GM18867 (cell line): Measurements from ENCODE around the gene STX4.
A peak's percentile ranks its signal among the peaks of the same experiment; 100 is the strongest.

Source experiments
- ATAC-seq: cut with Tn5 transposase; IDR thresholded peaks from one replicate; pipeline ENCODE4 v1.9.1; 2021; ENCODE audit warnings: mild to moderate bottlenecking, moderate library complexity; ENCODE audit not compliant: unreplicated experiment

The STX4 gene

DNA sequence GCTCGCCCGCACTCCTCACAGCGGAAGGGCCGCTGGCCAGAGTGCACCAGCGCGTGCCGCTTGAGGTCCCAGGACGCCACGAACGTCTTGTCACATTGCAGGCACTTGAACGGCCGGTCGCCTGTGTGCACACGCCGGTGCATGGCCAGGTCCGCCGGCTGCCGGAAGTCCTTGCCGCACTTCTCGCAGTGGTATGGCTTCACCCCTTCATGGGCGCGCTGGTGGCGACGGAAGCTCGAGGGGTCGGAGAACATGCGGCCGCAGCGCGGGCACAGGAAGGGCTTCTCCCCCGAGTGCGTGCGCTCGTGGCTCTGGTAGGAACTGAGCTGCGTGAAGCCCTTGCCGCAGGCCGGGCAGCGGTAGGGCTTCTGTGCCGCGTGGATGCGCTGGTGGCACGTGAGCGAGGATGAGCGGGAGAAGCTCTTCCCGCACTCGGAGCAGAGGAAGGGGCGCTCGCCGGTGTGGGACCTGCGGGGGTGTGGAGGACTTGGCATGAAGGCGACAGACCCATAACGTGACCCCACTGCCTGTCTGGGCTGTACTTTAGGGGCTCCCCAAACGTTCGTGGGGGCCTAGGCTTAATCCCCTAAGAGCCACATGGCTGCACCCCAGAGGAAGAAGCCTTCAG lies 28.6 kb downstream of the STX4 start:
- no peak for ATAC-seq

DNA sequence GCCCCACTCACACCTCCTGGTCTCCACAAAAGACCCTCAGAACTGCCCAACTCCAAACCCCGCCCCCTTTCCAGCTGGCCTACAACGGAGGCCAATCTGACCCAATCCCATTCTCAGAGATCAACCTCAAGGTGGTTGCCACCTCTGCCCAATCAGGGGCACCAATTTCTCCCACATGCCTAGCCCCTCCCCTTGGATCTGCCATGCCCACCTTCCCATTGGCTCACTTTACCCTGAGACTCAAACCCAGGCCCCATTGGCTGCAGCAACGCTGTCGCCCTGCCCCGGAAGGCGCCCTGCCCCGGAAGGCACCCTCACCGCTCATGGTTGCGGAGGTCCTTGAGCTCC lies 30.1 kb downstream of the STX4 start:
- ATAC-seq = no peak

DNA sequence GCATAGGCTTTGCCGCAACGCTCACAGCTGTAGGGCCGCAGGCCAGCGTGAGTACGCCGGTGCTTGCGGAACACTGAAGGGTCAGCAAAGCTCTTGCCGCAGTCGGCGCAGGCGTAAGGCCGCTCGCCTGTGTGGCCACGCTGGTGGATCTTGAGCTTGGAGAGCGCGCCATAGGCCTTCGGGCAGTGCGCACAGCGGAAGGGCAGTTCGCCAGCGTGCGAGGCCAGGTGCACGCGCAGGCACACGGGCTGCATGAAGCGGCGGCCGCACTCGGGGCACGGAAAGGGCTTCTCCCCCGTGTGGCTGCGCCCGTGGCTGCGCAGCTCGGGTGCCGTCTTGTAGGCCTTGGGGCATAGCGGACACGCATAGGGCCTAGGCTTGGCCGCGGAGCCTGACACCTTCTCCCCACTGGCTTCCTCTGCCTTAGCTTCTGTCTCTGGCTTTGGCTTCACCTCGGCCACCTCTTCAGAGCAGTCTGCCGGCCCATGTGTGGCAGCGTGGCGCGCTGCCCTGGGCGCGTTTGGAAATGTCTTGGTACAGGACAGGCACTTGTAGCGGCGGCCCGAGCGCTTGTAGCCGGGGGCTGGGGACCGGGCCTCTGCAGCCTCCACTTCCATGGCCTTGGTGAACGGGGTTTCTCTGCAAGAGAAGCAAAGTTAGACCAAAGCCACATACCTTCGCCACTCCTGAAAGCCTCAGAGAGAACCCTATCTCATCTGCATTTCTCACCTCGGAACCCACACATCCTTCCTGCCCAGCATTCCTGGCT lies 30.7 kb downstream of the STX4 start:
- ATAC-seq = no peak

DNA sequence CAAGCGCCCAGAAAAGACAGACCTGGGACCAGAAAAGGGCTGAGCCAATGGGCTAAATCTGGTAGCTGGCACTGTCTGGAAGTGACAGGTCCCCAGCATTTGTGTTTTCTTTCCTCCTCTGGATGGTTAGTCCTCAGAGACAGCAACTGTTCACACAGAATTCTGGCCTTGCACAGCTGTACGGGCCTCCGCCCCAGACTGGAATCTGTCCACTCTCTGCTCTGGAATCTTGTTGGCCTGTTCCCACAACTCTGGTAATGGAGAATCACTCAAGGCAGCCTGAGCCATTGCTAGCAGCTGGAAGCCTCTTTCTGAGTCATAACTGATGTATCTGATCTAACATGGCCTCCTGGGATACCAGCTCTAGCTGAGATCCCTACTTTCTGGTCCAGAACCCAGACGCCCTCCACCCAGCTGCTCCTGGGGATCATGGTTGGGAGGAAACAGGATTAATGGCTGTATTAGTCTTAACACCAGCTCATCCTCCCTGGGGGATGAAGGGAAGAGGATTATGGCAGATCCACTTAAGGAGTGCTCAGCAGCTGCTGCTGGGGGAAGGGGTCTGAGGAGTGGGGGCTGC lies 31.6 kb downstream of the STX4 start:
- no peak for ATAC-seq

DNA sequence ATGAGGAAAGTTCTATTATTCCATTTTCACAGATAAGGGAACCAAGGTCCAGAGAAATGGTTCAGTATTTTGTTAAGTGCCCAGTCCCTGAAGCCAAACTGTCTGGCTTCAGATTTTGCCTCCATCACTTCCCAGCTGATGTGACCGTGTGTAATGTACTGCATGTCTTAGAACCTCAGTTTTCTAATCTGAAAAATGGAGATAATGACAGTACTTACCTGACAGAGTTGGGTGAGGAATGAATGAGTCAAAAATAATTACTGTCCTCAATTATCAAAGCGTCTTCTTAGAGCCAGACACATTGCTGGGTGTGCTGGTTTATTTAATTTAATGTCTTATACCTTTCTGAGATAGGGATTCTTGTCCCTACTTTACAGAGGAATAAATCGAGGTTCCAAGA lies 34.0 kb downstream of the STX4 start:
- ATAC-seq = no peak

DNA sequence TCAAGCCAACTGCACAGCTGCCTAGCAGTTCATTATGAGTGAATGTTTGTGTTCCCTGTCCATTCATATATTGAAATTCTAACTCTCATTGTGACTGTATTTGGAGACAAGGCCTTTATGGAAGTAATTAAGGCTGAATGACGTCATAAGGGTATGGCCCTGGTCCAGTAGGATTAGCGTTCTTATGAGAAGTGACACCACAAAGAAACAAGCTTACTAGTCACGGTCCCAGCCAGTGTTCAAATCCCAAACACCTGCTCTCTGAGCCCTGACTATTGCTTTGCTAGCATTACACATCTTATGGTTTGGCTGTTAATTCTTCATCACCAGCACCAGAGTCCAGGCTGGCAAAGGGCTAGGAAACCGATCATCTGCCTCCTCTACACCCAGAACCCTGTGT lies 38.5 kb downstream of the STX4 start:
- no peak for ATAC-seq

DNA sequence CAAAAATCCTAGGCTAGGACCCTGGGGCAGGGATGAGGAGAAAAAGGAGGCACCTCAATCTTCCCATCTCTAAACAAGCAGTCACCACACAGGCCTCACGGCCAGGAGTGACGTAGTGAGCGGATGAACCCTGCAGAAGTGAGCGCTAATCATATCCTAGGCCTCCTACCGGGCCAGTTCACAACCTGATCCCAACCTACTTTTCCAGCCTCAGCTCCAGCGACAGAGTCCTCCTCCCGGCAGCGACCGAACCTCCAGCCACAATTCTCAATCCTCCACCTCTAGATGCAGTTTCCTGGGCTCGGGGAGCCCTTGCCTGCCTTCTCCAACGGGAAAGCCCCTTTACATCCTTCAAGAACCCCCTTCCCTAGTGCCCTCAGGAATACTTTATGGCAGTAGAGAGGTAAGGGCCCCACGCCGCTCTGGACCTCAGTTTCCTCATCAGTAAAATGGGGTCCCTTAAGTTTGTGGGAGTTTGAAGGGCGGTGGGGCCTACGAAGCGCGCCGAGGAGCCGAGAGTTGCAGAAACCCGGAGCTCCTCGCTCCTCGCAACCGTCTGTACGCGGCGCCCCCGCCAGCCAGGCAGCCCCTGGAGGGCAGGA lies 39.3 kb downstream of the STX4 start:
- peak; percentile 1 for ATAC-seq

DNA sequence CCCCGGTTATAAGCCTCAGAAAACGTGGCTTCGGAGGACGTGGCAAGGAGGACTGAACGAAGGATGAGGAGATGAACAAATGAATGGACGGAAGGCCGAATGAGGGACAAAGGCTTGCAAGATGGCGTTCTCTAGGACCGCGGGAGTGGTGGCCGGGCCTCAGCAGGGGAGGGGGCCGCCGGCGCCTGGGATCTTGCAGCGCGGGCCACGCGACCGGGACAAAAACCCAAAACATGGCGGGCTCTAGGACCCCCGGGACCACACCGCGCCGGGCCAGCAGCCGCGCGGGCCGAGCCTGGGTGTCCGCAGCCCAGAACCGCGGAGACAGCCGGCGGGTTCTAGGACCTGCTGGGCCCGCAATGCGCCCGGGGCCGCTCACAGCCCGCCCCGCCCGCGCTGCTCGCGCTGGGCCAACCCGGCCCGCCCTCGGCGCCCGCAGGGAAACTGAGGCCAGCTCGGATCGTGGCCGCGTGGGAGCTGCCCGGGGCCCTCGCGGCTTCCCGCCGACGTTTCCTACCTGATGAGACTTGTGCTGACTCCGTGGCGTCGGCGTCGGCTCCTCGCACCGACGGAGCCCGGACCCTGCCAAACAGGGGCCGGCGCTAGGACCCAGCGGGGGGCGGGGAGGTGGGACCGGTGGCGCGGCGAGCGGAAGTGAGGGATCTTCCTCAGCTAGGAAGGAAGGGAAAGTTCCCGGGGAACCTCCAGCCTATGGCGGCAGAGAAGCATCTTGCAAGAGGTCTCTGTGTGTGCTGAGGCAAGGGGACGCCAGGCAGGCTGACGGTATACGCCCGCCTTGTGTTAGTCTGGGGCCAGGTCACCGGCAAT lies 40.0 kb downstream of the STX4 start:
- peak; percentile 54 for ATAC-seq

DNA sequence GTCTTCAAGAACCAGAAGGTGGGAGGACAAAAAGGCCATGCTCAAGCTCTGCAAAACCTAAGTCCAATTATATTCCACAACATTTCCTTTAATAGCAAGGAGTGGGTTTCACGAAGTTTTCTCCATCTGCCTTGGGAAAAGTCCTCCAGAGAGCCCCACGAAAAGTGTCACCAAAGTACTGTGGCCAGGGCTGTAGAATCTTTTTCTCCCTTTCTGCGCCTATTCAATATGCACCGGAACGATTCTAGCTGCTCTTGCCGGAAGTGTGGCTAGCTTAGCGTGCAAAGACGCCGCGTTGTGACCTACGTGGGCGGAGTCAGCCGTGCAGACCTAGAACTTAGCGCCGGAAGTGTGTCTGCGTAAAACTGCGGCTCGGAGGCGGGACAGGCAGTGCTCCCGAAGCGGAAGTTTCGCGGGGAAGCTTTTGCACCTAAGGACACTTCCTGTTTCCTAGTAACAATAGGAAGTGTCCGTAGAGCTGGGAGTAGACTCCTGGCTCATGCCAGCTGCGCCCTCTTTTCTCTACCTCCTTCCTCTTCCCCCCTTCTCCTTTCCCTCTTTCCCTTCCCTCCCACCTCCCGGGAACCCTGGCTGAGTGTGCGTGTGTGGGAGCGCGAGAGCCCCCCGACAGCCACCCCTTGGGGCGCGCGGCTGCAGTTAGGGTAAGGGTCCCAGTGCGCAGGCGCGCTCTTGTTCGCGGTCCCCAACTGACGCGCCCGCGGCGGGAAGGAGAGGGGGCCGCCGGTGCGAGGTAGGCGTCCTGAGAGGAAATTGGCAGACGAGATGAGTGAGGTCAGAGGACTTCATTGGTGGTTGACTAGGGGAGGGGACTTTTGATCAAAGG lies 40.8 kb downstream of the STX4 start, which contains the start of the genes ZNF646 and ZNF668:
Gene ZNF646, plus strand, starts transcription at position 453 of the 844 bp plus-strand sequence. CDS start 1,903 bp downstream, outside the sequence.
Gene ZNF668, minus strand, starts transcription at position 271 of the 844 bp plus-strand sequence. CDS start 9,781 bp downstream, outside the sequence.
- ATAC-seq = peak; percentile 72

DNA sequence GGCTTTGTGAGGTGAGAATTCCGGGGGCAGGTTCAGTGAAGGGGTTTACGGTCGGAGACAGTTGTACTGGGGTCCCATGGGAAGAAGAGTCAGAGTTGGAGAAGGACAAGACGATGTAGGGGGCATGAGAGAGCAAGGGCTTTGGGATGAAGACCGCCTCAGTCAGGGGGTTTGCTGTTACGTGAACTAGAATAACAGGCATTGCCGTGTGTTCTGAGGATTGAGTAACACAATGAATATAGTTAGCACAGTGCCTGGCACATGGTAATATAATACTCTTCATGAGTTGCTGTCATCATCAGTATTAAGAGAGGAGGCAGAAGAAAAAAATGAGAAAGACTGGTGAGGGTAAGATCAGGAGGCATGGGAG lies 41.4 kb downstream of the STX4 start:
- ATAC-seq = no peak

DNA sequence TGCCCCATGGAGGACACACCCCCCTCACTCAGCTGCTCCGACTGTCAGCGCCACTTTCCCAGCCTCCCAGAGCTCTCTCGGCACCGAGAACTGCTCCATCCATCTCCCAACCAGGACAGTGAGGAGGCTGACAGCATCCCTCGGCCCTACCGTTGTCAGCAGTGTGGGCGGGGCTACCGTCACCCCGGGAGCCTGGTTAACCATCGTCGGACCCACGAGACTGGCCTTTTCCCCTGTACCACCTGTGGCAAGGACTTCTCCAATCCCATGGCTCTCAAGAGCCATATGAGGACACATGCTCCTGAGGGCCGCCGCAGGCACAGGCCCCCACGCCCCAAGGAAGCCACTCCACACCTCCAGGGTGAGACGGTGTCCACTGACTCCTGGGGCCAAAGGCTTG lies 43.0 kb downstream of the STX4 start:
- ATAC-seq = no peak

DNA sequence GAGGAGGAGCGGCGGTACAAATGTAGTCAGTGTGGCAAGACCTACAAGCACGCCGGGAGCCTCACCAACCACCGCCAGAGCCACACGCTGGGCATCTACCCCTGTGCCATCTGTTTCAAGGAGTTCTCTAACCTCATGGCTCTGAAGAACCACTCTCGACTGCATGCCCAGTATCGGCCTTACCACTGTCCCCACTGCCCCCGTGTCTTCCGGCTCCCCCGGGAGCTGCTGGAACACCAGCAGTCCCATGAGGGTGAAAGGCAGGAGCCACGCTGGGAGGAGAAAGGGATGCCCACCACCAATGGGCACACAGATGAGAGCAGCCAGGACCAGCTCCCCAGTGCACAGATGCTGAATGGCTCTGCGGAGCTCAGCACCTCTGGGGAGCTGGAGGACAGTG lies 43.7 kb downstream of the STX4 start:
- no peak for ATAC-seq

DNA sequence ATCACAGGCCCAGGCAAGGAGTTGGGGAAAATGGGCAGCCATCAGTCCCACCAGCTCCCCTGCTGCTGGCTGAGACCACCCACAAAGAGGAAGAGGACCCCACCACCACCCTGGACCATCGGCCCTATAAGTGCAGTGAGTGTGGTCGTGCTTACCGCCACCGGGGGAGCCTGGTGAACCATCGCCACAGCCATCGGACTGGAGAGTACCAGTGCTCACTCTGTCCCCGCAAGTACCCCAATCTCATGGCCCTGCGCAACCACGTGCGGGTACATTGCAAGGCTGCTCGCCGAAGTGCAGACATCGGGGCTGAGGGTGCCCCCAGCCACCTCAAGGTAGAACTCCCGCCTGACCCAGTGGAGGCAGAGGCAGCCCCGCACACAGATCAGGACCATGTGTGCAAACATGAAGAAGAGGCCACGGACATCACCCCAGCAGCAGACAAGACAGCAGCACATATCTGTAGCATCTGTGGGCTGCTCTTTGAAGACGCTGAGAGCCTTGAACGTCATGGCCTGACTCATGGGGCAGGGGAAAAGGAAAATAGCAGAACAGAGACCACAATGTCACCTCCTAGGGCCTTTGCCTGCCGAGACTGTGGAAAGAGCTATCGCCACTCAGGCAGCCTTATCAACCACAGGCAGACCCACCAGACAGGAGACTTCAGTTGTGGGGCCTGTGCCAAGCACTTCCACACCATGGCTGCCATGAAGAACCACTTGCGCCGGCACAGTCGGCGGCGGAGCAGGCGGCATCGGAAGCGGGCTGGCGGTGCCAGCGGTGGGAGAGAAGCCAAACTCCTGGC lies 44.4 kb downstream of the STX4 start:
- ATAC-seq = no peak

DNA sequence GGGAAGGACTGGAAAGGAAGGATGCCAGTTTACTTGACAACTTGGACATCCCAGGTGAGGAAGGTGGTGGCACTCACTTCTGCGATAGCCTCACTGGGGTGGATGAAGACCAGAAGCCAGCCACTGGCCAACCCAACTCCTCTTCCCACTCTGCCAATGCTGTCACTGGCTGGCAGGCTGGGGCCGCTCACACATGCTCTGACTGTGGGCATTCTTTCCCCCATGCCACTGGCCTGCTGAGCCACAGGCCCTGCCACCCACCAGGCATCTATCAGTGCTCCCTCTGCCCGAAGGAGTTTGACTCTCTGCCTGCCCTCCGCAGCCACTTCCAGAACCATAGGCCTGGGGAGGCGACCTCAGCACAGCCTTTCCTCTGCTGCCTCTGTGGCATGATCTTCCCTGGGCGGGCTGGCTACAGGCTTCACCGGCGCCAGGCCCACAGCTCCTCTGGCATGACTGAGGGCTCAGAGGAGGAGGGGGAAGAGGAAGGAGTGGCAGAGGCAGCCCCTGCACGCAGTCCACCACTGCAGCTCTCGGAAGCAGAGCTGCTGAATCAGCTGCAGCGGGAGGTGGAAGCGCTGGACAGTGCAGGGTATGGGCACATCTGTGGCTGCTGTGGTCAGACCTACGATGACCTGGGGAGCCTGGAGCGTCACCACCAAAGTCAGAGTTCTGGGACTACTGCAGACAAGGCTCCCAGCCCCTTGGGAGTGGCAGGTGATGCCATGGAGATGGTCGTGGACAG lies 45.4 kb downstream of the STX4 start:
- ATAC-seq = no peak

DNA sequence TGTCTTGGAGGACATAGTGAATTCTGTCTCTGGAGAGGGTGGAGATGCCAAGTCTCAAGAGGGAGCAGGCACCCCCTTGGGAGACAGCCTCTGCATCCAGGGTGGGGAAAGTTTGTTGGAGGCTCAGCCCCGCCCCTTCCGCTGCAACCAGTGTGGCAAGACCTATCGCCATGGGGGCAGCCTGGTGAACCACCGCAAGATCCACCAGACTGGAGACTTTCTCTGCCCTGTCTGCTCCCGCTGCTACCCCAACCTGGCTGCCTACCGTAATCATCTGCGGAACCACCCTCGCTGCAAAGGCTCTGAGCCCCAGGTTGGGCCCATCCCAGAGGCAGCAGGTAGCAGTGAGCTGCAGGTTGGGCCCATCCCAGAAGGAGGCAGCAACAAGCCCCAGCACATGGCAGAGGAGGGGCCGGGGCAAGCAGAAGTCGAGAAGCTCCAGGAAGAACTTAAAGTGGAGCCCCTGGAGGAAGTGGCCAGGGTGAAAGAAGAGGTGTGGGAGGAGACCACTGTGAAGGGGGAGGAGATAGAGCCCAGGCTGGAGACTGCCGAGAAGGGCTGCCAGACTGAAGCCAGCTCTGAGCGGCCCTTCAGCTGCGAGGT lies 46.1 kb downstream of the STX4 start:
- ATAC-seq = no peak

DNA sequence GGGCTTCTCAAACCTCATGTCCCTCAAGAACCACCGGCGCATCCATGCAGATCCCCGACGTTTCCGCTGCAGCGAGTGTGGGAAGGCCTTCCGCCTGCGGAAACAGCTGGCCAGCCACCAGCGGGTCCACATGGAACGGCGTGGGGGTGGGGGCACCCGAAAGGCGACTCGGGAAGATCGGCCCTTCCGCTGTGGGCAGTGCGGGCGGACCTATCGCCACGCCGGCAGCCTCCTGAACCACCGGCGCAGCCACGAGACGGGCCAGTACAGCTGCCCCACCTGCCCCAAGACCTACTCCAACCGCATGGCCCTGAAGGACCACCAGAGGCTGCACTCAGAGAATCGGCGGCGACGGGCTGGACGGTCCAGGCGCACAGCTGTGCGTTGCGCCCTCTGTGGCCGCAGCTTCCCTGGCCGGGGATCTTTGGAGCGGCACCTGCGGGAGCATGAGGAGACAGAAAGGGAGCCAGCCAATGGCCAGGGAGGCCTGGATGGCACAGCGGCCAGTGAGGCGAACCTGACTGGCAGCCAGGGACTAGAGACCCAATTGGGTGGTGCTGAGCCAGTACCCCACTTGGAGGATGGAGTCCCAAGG lies 46.8 kb downstream of the STX4 start:
- no peak for ATAC-seq

DNA sequence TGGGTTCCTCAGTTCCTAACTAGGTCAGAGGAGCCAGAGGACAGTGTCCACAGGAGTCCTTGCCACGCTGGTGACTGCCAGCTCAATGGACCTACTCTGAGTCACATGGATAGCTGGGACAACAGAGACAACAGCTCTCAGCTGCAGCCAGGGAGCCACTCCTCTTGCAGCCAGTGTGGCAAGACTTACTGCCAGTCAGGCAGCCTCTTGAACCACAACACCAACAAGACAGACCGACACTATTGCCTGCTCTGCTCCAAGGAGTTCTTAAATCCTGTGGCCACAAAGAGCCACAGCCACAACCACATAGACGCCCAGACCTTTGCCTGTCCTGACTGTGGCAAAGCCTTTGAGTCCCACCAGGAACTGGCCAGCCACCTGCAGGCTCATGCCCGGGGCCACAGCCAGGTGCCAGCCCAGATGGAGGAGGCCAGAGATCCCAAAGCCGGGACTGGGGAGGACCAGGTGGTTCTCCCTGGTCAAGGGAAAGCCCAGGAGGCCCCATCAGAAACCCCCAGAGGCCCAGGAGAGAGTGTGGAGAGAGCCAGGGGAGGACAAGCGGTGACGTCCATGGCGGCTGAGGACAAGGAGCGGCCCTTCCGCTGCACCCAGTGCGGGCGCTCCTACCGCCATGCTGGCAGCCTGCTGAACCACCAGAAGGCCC lies 47.5 kb downstream of the STX4 start:
- no peak for ATAC-seq
